ENCODE results near the gene TSPEAR. TPM values are rescaled to one million over a fixed set of nuclear protein-coding genes. Genes with fewer than 3 reads are reported as not detected.
"Not testable (repeated sequence)": the region's sequence is repeated elsewhere in the genome, so short reads cannot be mapped to it uniquely, and the experiment has no call there.

TSPEAR gene
- total and polyA plus RNA-seq, 12 donors = under 0.01 to 3.4 (median 1.0) TPM; not detected in 3

- TF ChIP-seq CTCF (IDR thresholded peaks at IDR 0.05) = no peak
- intact Hi-C loops (cut with DNase I) = no loop called here
- ATAC-seq (no peak), DNase-seq (no peak)
- Histone ChIP-seq H3K27ac (no peak overlapping the region), H3K27me3 (peaks cover 0 to 27% (median 17%) of the 10 kb centered on the region in 7 donors), H3K36me3 (no peaks in the 10 kb centered on the region), H3K9me3 (peaks cover 0 to 55% (median 14%) of the 10 kb centered on the region in 11 donors), H3K4me3 (no peak overlapping the region), H3K4me1 (no peaks in the 10 kb centered on the region)
- WGBS, 2 donors = 41 to 46% methylated on average over 2 of the region's 2 CpGs
Observed at GRCh38 chr21:44644878-44645277, 66.5 kb downstream of the TSPEAR start.

GRCh38 chr21:44643741-44644310 is 67.5 kb downstream of the TSPEAR start:
- TF ChIP-seq CTCF (IDR thresholded peaks at IDR 0.05) = no peak
- WGBS, 2 donors = 65% methylated on average over 14 of the region's 14 CpGs

GRCh38 chr21:44640761-44641160 is 70.6 kb downstream of the TSPEAR start:
- 73 to 80% methylated on average over 5 of the region's 5 CpGs for WGBS, 2 donors
- H3K27me3 ChIP-seq = peaks cover 0 to 38% (median 19%) of the 10 kb centered on the region in 7 donors
- ATAC-seq = no peak

More at GRCh38 chr21:44643741-44644310, 67.5 kb downstream of the TSPEAR start:
- no peak for DNase-seq
- H3K27me3 ChIP-seq = peaks cover 0 to 35% (median 26%) of the 10 kb centered on the region in 7 donors
- no peak for ATAC-seq
- no peak overlapping the region for H3K27ac ChIP-seq
- no peak overlapping the region for H3K4me3 ChIP-seq
- intact Hi-C loops (cut with DNase I) = no loop called here
- H3K9me3 ChIP-seq = peaks cover 0 to 56% (median 14%) of the 10 kb centered on the region in 11 donors
- no peaks in the 10 kb centered on the region for H3K36me3 ChIP-seq
- no peaks in the 10 kb centered on the region for H3K4me1 ChIP-seq

GRCh38 chr21:44639331-44639655 is 72.1 kb downstream of the TSPEAR start:
- Histone ChIP-seq H3K27ac (no peak overlapping the region), H3K9me3 (peaks cover 0 to 41% (median 2%) of the 10 kb centered on the region in 11 donors), H3K4me1 (no peaks in the 10 kb centered on the region), H3K27me3 (peaks cover 0 to 40% (median 15%) of the 10 kb centered on the region in 7 donors), H3K36me3 (no peaks in the 10 kb centered on the region), H3K4me3 (no peak overlapping the region)
- intact Hi-C loops (cut with DNase I) = no loop called here
- TF ChIP-seq CTCF (IDR thresholded peaks at IDR 0.05) = no peak
- 80 to 83% methylated on average over 12 of the region's 12 CpGs for WGBS, 2 donors
- no peak for DNase-seq
- no peak for ATAC-seq

More at GRCh38 chr21:44640761-44641160, 70.6 kb downstream of the TSPEAR start:
- intact Hi-C loops (cut with DNase I) = no loop called here
- no peak for DNase-seq
- TF ChIP-seq CTCF (IDR thresholded peaks at IDR 0.05) = no peak
- Histone ChIP-seq H3K4me3 (no peak overlapping the region), H3K27ac (no peak overlapping the region), H3K36me3 (no peaks in the 10 kb centered on the region), H3K4me1 (no peaks in the 10 kb centered on the region), H3K9me3 (peaks cover 0 to 51% (median 14%) of the 10 kb centered on the region in 11 donors)

- DNase-seq; intact Hi-C loops (cut with DNase I); H3K4me3 ChIP-seq; H3K4me1 ChIP-seq; H3K27ac ChIP-seq; H3K36me3 ChIP-seq: not testable (repeated sequence)
- H3K27me3 ChIP-seq = peaks cover 0 to 40% (median 15%) of the 10 kb centered on the region in 7 donors
- 80 to 96% methylated on average over 14 to 21 of the region's 21 CpGs for WGBS, 2 donors
- peak in 1 of 8 donors; percentile 31 for ATAC-seq
- H3K9me3 ChIP-seq = peaks cover 0 to 35% (median 0%) of the 10 kb centered on the region in 11 donors
Observed at GRCh38 chr21:44638506-44639330, 72.7 kb downstream of the TSPEAR start.

GRCh38 chr21:44637851-44638348 is 73.5 kb downstream of the TSPEAR start:
- H3K27ac ChIP-seq; DNase-seq; H3K4me1 ChIP-seq; intact Hi-C loops (cut with DNase I); H3K4me3 ChIP-seq; H3K36me3 ChIP-seq: not testable (repeated sequence)
- peak in 1 of 8 donors; percentile 34 for ATAC-seq
- H3K27me3 ChIP-seq = peaks cover 0 to 40% (median 15%) of the 10 kb centered on the region in 7 donors
- peaks cover 0 to 30% (median 2%) of the 10 kb centered on the region in 11 donors for H3K9me3 ChIP-seq
- WGBS, 2 donors = 45 to 49% methylated on average over 10 to 11 of the region's 12 CpGs
